Suprapubic skin (tissue), 4 donors: ENCODE results near the gene HERC3. TPM values are rescaled to one million over a fixed set of nuclear protein-coding genes. Genes with fewer than 3 reads are reported as not detected.
A peak's percentile ranks its signal among the peaks of the same experiment; 100 is the strongest.

Experiments used
- DNase-seq, 2 donors: peaks; one replicate each; pipeline ENCODE4 v3.0.0-alpha.2; 2019; ENCODE audit warnings: low spot score in 2 of 2
- H3K27ac ChIP-seq: fragments of 200-600 bp; sonication (generic); one replicate; pipeline ENCODE4 v1.5.1; 2019
- H3K27me3 ChIP-seq: fragments of 200-600 bp; sonication (generic); one replicate; pipeline ENCODE4 v1.5.1; 2019
- H3K36me3 ChIP-seq: fragments of 200-600 bp; sonication (generic); one replicate; pipeline ENCODE4 v1.5.1; 2019
- H3K4me1 ChIP-seq: fragments of 200-600 bp; sonication (generic); one replicate; pipeline ENCODE4 v1.5.1; 2019
- H3K4me3 ChIP-seq: fragments of 200-600 bp; sonication (generic); one replicate; pipeline ENCODE4 v1.5.1; 2019; ENCODE audit warnings: mild to moderate bottlenecking
- H3K9me3 ChIP-seq: fragments of 200-600 bp; sonication (generic); one replicate; pipeline ENCODE4 v1.5.1; 2019
- EP300 ChIP-seq: sonication (generic); formaldehyde crosslinking; IDR thresholded peaks from one replicate; pipeline ENCODE4 v1.6.1; 2017; ENCODE audit warnings: antibody characterized with exemption
- POLR2A ChIP-seq, 2 donors: fragments of 450-650 bp; IDR thresholded peaks; one replicate each; pipeline ENCODE4 v1.6.1; 2017; ENCODE audit warnings: antibody characterized with exemption in 2 of 2, mild to moderate bottlenecking in 2 of 2, moderate library complexity in 2 of 2
- POLR2AphosphoS5 ChIP-seq, 3 donors: sonication (generic); formaldehyde crosslinking; IDR thresholded peaks; one replicate each; pipeline ENCODE4 v1.6.1; 2017; ENCODE audit warnings: antibody characterized with exemption in 3 of 3
- WGBS: methylation state at CpG from one replicate; pipeline ENCODE4 v1.1.5; 2018; 5-methylcytosine and 5-hydroxymethylcytosine counted together
- total RNA-seq, 4 donors: library from RNA; depleted of rRNA; stranded (reverse); fragments of >200 nt; gene quantifications; one replicate each; pipeline ENCODE4 v1.1.0, GENCODE V29; 2016
- TF ChIP-seq, protein P1 (sequence below), 2 donors: fragments of 200-600 bp in 1 of 2; fragments of 450-650 bp in 1 of 2; sonication (generic) in 1 of 2; IDR thresholded peaks; one replicate each; pipeline ENCODE4 v1.5.1; 2016 to 2019; ENCODE audit warnings: antibody characterized with exemption in 2 of 2, mild to moderate bottlenecking in 1 of 2, moderate library complexity in 1 of 2

The HERC3 gene
- total RNA-seq, 4 donors from 2014 or later: 41.6 to 110 (median 48.0) TPM

DNA sequence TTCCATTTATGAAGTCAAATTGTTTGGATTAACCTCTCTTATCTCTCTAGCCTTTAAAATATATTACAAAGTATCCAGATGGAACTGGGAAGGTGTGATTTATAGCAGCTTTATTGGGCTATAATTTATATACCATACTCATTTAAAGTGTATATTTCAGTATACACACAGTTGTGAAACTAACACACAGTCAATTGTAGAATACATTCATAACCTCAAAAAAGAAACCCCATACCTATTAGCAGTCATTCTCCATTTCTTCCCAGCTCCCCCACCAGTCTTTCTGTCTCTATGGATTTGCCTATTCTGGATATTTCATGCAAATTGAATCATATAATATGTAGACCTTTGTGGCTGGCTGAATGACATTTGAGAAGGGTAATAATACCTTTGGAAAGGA, 112.9 kb downstream of the HERC3 start:
- H3K36me3 ChIP-seq: peaks cover 44% of the 10 kb centered on the region
- peaks cover 5% of the 10 kb centered on the region for H3K4me1 ChIP-seq
- TF ChIP-seq, protein P1, sequence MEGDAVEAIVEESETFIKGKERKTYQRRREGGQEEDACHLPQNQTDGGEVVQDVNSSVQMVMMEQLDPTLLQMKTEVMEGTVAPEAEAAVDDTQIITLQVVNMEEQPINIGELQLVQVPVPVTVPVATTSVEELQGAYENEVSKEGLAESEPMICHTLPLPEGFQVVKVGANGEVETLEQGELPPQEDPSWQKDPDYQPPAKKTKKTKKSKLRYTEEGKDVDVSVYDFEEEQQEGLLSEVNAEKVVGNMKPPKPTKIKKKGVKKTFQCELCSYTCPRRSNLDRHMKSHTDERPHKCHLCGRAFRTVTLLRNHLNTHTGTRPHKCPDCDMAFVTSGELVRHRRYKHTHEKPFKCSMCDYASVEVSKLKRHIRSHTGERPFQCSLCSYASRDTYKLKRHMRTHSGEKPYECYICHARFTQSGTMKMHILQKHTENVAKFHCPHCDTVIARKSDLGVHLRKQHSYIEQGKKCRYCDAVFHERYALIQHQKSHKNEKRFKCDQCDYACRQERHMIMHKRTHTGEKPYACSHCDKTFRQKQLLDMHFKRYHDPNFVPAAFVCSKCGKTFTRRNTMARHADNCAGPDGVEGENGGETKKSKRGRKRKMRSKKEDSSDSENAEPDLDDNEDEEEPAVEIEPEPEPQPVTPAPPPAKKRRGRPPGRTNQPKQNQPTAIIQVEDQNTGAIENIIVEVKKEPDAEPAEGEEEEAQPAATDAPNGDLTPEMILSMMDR (IDR thresholded peaks at IDR 0.05): no peak
- TF ChIP-seq POLR2AphosphoS5 (IDR thresholded peaks at IDR 0.05) (no peak), POLR2A (IDR thresholded peaks at IDR 0.05) (no peak), EP300 (no peak)
- H3K27me3 ChIP-seq: no peaks in the 10 kb centered on the region
- no peak for DNase-seq
- no peak overlapping the region for H3K4me3 ChIP-seq
- H3K27ac ChIP-seq: no peak overlapping the region
- H3K9me3 ChIP-seq: no peaks in the 10 kb centered on the region

DNA sequence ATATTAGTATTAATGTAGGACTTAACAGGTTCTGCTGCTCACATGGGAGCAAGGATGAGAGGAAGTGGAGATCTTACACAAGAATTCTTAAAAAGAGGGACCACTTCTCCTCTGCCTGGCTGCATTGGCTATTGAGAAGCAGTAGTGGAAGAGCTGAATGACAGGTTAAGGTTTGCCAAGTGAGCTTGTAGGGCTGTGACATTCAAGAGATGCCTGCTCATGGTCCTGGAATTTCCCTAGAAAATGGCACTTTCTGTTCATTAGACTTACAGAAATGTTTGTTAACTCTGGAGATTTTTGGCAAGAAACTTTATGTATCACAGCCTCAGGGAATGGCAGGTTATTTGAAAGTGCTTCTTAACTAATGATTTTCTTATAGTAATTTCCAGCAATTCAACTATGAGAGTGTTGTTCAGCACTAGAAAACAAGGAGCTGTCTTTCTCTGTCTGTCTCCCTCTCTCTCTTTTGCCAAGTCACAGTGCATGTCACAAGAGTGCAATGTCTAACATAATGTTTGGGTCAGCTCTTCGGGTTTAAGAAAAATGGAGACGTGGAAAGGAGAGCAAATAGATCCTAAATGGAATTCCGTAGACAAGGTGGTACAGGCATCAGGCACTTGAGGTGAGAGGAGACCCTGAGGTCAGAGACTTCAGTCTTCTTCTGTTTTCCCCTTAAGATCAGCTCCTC, 113.7 kb downstream of the HERC3 start:
- Histone ChIP-seq H3K9me3 (no peaks in the 10 kb centered on the region), H3K4me1 (peaks cover 5% of the 10 kb centered on the region), H3K27ac (no peak overlapping the region), H3K36me3 (peaks cover 52% of the 10 kb centered on the region), H3K27me3 (no peaks in the 10 kb centered on the region), H3K4me3 (no peak overlapping the region)
- DNase-seq: no peak
- no peak for TF ChIP-seq POLR2A (IDR thresholded peaks at IDR 0.05)
- no peak for TF ChIP-seq POLR2AphosphoS5 (IDR thresholded peaks at IDR 0.05)
- no peak for TF ChIP-seq EP300
- TF ChIP-seq, protein P1 (IDR thresholded peaks at IDR 0.05): no peak
- WGBS: 61% methylated on average over 3 of the region's 3 CpGs

DNA sequence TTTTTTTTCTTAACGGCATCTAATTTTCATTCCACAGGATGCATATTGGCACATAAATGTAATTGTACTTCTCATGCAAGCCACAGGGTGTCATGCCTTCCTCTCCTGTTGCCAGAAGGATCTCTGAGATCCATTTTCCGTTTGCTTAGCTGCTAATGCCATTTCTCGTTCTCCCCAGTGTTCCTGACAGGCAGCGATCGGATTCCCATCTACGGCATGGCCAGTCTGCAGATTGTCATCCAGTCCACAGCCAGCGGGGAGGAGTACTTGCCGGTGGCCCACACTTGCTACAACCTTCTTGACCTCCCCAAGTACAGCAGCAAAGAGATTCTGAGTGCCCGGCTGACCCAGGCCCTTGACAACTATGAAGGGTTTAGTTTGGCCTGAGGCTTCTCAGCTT, 114.3 kb downstream of the HERC3 start:
- Histone ChIP-seq H3K36me3 (peaks cover 55% of the 10 kb centered on the region), H3K27me3 (no peaks in the 10 kb centered on the region), H3K27ac (no peak overlapping the region), H3K9me3 (no peaks in the 10 kb centered on the region), H3K4me1 (peaks cover 5% of the 10 kb centered on the region), H3K4me3 (no peak overlapping the region)
- 39% methylated on average over 9 of the region's 9 CpGs for WGBS
- TF ChIP-seq POLR2A (IDR thresholded peaks at IDR 0.05) (no peak), EP300 (no peak), POLR2AphosphoS5 (IDR thresholded peaks at IDR 0.05) (no peak)
- TF ChIP-seq, protein P1 (IDR thresholded peaks at IDR 0.05): peak; percentile 25 to 28
- no peak for DNase-seq

DNA sequence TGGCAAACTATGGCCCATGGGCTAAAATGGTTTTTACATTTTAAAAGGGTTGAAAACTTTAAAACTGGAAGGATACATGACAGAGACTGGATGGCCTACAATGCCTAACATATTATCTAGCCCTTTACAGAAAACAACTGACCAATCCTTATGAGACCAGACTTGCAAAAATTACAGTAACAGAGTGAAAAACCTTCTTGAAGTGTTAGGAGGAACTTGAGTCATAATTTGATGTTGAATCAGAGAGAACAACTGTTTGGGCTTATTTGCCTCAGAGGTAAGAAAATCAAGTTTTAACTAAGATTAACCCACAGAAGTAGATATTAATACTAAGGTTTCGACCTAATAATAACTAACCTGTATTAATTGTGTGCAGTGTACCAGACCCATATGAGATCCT, 117.7 kb downstream of the HERC3 start:
- WGBS: 95% methylated on average over 1 of the region's 1 CpG
- TF ChIP-seq, protein P1 (IDR thresholded peaks at IDR 0.05): no peak
- TF ChIP-seq EP300 (no peak), POLR2AphosphoS5 (IDR thresholded peaks at IDR 0.05) (no peak), POLR2A (IDR thresholded peaks at IDR 0.05) (no peak)
- H3K27ac ChIP-seq: no peak overlapping the region

DNA sequence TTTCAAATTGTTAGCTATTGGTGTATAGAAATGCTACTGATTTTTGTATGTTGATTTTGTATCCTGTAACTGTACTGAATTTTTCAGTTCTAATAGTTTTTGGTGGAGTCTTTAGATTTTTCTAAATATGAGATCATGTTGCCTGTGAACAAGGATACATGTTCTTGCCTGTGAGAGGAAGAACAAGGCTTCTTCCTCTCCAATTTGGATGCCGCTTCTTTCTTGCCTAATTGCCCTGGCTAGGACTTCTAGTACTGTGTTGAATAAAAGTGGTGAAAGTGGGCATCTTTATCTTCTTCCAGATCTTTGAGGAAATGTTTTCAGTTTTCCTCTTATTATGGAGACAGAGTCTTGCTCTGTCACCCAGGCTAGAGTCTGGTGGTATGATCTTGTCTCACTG, 121.5 kb downstream of the HERC3 start:
- Histone ChIP-seq H3K4me3 (no peak overlapping the region), H3K4me1 (no peaks in the 10 kb centered on the region), H3K9me3 (no peaks in the 10 kb centered on the region), H3K36me3 (peaks cover 36% of the 10 kb centered on the region), H3K27me3 (no peaks in the 10 kb centered on the region), H3K27ac (no peak overlapping the region)
- TF ChIP-seq POLR2A (IDR thresholded peaks at IDR 0.05) (no peak), EP300 (no peak), POLR2AphosphoS5 (IDR thresholded peaks at IDR 0.05) (no peak)
- TF ChIP-seq, protein P1 (IDR thresholded peaks at IDR 0.05): no peak
- WGBS: 50% methylated on average over 1 of the region's 1 CpG
- DNase-seq: no peak

More for the DNA sequence above, 117.7 kb downstream of the HERC3 start:
- H3K36me3 ChIP-seq: peaks cover 33% of the 10 kb centered on the region
- DNase-seq: no peak
- no peaks in the 10 kb centered on the region for H3K27me3 ChIP-seq
- H3K4me3 ChIP-seq: no peak overlapping the region
- H3K4me1 ChIP-seq: peaks cover 5% of the 10 kb centered on the region
- no peaks in the 10 kb centered on the region for H3K9me3 ChIP-seq
